ENCODE measurements around the gene FAM193B. TPM values are rescaled to one million over a fixed set of nuclear protein-coding genes. Genes with fewer than 3 reads are reported as not detected.

Gene FAM193B
- total and polyA plus RNA-seq, 2 of the 13 experiments (the other 11 are each of a cell fraction or from before 2014, with no cell fraction given), result 21.2 to 40.9 TPM

DNA sequence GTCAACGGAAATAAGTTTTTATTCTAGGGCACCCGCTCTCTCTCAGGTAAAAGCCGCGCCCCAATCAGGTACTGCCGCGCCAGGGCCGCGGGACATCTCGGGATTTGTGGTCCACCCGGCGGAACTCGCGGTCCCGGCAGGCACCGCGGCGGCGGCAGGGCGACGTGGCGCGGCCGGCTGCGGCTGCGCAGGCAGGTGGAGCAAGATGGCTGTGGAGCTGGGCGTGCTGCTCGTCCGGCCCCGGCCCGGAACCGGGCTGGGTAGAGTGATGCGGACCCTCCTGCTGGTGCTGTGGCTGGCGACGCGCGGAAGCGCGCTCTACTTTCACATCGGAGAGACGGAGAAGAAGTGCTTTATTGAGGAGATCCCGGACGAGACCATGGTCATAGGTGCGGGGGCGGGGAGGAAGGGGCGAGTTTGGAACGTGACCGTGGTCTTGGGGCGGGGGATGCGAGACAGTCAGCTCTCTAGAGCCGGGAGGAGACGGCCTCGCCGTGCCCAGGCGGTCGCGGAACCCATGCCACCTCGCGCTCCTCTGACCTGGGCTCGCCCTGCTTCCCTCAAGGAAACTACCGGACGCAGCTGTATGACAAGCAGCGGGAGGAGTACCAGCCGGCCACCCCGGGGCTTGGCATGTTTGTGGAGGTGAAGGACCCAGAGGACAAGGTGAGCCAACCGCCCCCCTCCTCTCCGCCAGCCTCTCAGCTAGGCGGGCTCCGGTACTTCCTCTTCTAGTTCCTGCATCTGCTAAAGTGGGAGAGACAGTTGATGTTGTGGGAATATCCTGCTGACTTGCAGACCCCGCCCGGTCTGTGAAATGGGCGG, 37.9 kb upstream of the FAM193B start, which contains the start of gene TMED9 (continued):
- TF ChIP-seq, protein P1, sequence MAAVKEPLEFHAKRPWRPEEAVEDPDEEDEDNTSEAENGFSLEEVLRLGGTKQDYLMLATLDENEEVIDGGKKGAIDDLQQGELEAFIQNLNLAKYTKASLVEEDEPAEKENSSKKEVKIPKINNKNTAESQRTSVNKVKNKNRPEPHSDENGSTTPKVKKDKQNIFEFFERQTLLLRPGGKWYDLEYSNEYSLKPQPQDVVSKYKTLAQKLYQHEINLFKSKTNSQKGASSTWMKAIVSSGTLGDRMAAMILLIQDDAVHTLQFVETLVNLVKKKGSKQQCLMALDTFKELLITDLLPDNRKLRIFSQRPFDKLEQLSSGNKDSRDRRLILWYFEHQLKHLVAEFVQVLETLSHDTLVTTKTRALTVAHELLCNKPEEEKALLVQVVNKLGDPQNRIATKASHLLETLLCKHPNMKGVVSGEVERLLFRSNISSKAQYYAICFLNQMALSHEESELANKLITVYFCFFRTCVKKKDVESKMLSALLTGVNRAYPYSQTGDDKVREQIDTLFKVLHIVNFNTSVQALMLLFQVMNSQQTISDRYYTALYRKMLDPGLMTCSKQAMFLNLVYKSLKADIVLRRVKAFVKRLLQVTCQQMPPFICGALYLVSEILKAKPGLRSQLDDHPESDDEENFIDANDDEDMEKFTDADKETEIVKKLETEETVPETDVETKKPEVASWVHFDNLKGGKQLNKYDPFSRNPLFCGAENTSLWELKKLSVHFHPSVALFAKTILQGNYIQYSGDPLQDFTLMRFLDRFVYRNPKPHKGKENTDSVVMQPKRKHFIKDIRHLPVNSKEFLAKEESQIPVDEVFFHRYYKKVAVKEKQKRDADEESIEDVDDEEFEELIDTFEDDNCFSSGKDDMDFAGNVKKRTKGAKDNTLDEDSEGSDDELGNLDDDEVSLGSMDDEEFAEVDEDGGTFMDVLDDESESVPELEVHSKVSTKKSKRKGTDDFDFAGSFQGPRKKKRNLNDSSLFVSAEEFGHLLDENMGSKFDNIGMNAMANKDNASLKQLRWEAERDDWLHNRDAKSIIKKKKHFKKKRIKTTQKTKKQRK (IDR thresholded peaks at IDR 0.05; ENCODE audit: low read length), result no peak
- TF ChIP-seq ZSCAN21 (CRISPR knock-in tag; IDR thresholded peaks at IDR 0.05; ENCODE audit: borderline replicate concordance), result peak; percentile 69; the same call in 1 of the 2 replicates
- TF ChIP-seq, protein P2, sequence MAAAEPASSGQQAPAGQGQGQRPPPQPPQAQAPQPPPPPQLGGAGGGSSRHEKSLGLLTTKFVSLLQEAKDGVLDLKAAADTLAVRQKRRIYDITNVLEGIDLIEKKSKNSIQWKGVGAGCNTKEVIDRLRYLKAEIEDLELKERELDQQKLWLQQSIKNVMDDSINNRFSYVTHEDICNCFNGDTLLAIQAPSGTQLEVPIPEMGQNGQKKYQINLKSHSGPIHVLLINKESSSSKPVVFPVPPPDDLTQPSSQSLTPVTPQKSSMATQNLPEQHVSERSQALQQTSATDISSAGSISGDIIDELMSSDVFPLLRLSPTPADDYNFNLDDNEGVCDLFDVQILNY (CRISPR knock-in tag; conservative IDR thresholded peaks at IDR 0.05), result peak; percentile 79; the same call in 1 of the 2 replicates
- TF ChIP-seq CREM (IDR thresholded peaks at IDR 0.05), result peak; percentile 46
- TF ChIP-seq CREM (CRISPR knock-in tag; IDR thresholded peaks at IDR 0.05), result no peak
- TF ChIP-seq, protein P3, sequence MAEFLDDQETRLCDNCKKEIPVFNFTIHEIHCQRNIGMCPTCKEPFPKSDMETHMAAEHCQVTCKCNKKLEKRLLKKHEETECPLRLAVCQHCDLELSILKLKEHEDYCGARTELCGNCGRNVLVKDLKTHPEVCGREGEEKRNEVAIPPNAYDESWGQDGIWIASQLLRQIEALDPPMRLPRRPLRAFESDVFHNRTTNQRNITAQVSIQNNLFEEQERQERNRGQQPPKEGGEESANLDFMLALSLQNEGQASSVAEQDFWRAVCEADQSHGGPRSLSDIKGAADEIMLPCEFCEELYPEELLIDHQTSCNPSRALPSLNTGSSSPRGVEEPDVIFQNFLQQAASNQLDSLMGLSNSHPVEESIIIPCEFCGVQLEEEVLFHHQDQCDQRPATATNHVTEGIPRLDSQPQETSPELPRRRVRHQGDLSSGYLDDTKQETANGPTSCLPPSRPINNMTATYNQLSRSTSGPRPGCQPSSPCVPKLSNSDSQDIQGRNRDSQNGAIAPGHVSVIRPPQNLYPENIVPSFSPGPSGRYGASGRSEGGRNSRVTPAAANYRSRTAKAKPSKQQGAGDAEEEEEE (CRISPR knock-in tag; IDR thresholded peaks at IDR 0.05; ENCODE audit: borderline replicate concordance), result no peak
- TF ChIP-seq, protein P4, sequence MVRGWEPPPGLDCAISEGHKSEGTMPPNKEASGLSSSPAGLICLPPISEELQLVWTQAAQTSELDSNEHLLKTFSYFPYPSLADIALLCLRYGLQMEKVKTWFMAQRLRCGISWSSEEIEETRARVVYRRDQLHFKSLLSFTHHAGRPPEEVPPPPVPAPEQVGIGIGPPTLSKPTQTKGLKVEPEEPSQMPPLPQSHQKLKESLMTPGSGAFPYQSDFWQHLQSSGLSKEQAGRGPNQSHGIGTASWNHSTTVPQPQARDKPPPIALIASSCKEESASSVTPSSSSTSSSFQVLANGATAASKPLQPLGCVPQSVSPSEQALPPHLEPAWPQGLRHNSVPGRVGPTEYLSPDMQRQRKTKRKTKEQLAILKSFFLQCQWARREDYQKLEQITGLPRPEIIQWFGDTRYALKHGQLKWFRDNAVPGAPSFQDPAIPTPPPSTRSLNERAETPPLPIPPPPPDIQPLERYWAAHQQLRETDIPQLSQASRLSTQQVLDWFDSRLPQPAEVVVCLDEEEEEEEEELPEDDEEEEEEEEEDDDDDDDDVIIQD (CRISPR knock-in tag; IDR thresholded peaks at IDR 0.05; ENCODE audit: low read depth), result 0 out of 2 replicates have a peak, but pooled peaks have one; percentile 49
- TF ChIP-seq RBM39 (IDR thresholded peaks at IDR 0.05; ENCODE audit: low read depth, low read length, poor library complexity, severe bottlenecking), result peak; percentile 60
- TF ChIP-seq, protein P5, sequence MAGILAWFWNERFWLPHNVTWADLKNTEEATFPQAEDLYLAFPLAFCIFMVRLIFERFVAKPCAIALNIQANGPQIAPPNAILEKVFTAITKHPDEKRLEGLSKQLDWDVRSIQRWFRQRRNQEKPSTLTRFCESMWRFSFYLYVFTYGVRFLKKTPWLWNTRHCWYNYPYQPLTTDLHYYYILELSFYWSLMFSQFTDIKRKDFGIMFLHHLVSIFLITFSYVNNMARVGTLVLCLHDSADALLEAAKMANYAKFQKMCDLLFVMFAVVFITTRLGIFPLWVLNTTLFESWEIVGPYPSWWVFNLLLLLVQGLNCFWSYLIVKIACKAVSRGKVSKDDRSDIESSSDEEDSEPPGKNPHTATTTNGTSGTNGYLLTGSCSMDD (CRISPR knock-in tag; IDR thresholded peaks at IDR 0.05), result no peak
- peak; percentile 68 for TF ChIP-seq SALL1 (CRISPR knock-in tag; IDR thresholded peaks at IDR 0.05)
- TF ChIP-seq CHD4 (IDR thresholded peaks at IDR 0.05; ENCODE audit: borderline replicate concordance, low read length), result no peak
- no peak for TF ChIP-seq RELA (CRISPR knock-in tag; IDR thresholded peaks at IDR 0.05)
- TF ChIP-seq, protein P6, sequence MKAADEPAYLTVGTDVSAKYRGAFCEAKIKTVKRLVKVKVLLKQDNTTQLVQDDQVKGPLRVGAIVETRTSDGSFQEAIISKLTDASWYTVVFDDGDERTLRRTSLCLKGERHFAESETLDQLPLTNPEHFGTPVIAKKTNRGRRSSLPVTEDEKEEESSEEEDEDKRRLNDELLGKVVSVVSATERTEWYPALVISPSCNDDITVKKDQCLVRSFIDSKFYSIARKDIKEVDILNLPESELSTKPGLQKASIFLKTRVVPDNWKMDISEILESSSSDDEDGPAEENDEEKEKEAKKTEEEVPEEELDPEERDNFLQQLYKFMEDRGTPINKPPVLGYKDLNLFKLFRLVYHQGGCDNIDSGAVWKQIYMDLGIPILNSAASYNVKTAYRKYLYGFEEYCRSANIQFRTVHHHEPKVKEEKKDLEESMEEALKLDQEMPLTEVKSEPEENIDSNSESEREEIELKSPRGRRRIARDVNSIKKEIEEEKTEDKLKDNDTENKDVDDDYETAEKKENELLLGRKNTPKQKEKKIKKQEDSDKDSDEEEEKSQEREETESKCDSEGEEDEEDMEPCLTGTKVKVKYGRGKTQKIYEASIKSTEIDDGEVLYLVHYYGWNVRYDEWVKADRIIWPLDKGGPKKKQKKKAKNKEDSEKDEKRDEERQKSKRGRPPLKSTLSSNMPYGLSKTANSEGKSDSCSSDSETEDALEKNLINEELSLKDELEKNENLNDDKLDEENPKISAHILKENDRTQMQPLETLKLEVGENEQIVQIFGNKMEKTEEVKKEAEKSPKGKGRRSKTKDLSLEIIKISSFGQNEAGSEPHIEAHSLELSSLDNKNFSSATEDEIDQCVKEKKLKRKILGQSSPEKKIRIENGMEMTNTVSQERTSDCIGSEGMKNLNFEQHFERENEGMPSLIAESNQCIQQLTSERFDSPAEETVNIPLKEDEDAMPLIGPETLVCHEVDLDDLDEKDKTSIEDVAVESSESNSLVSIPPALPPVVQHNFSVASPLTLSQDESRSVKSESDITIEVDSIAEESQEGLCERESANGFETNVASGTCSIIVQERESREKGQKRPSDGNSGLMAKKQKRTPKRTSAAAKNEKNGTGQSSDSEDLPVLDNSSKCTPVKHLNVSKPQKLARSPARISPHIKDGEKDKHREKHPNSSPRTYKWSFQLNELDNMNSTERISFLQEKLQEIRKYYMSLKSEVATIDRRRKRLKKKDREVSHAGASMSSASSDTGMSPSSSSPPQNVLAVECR (CRISPR knock-in tag; IDR thresholded peaks at IDR 0.05; ENCODE audit: borderline replicate concordance), result peak; percentile 95
- TF ChIP-seq, protein P7, sequence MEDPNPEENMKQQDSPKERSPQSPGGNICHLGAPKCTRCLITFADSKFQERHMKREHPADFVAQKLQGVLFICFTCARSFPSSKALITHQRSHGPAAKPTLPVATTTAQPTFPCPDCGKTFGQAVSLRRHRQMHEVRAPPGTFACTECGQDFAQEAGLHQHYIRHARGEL (CRISPR knock-in tag; IDR thresholded peaks at IDR 0.05), result peak; percentile 55; the same call in 1 of the 2 replicates
